Measurements from ENCODE around the gene CNTFR.

GRCh38 chr9:34590381-34591247 lies 1.1 kb upstream of the CNTFR start:
- TF ChIP-seq CTCF (IDR thresholded peaks at IDR 0.05; ENCODE audit: low read depth, low read length, poor library complexity, severe bottlenecking), result no peak
- no peak for TF ChIP-seq EZH2phosphoT487 (IDR thresholded peaks at IDR 0.05; ENCODE audit: borderline replicate concordance, low read length)
